ENCODE data around the gene NHERF1. TPM values are rescaled to one million over a fixed set of nuclear protein-coding genes. Genes with fewer than 3 reads are reported as not detected.
A peak's percentile ranks its signal among the peaks of the same experiment; 100 is the strongest.

Gene NHERF1
- total and polyA plus RNA-seq, 4 donors: 18.3 to 58.2 (median 28.1) TPM

GRCh38 chr17:74763565-74764387 is 15.3 kb downstream of the NHERF1 start:
- WGBS, 2 donors: 73 to 79% methylated on average over 16 of the region's 16 CpGs
- ATAC-seq (ENCODE audit: insufficient read depth, low FRiP score) (no peak), DNase-seq (peak; percentile 94 to 95 (median 94))
- TF ChIP-seq CTCF (IDR thresholded peaks at IDR 0.05; ENCODE audit: control extremely low read depth, extremely low read depth): no peak
- Histone ChIP-seq H3K36me3 (ENCODE audit: control insufficient read depth in 4 of 4, insufficient read depth in 4 of 4, low read length in 4 of 4) (peaks cover 0 to 13% (median 5%) of the 10 kb centered on the region in 4 donors), H3K27ac (ENCODE audit: low read depth in 1 of 2, low read length in 1 of 2) (no peak overlapping the region), H3K9ac (ENCODE audit: insufficient read depth in 1 of 2, low read length in 2 of 2) (no peak overlapping the region), H3K4me3 (no peak overlapping the region), H3K4me1 (ENCODE audit: control insufficient read depth in 5 of 5, insufficient read depth in 5 of 5, low read length in 5 of 5) (peaks cover 2 to 72% (median 28%) of the 10 kb centered on the region in 5 donors), H3K27me3 (ENCODE audit: control insufficient read depth in 3 of 3, insufficient read depth in 3 of 3, low read length in 2 of 3) (no peaks in the 10 kb centered on the region), H3K9me3 (ENCODE audit: control insufficient read depth in 4 of 4, insufficient read depth in 3 of 4, low read length in 3 of 4) (no peaks in the 10 kb centered on the region)

- Histone ChIP-seq H3K4me1 (ENCODE audit: control insufficient read depth in 5 of 5, insufficient read depth in 5 of 5, low read length in 5 of 5) (peaks cover 2 to 62% (median 25%) of the 10 kb centered on the region in 5 donors), H3K4me3 (no peak overlapping the region), H3K36me3 (ENCODE audit: control insufficient read depth in 4 of 4, insufficient read depth in 4 of 4, low read length in 4 of 4) (peaks cover 0 to 18% (median 7%) of the 10 kb centered on the region in 4 donors), H3K9me3 (ENCODE audit: control insufficient read depth in 4 of 4, insufficient read depth in 3 of 4, low read length in 3 of 4) (no peaks in the 10 kb centered on the region), H3K9ac (ENCODE audit: insufficient read depth in 1 of 2, low read length in 2 of 2) (no peak overlapping the region), H3K27me3 (ENCODE audit: control insufficient read depth in 3 of 3, insufficient read depth in 3 of 3, low read length in 2 of 3) (no peaks in the 10 kb centered on the region), H3K27ac (ENCODE audit: low read depth in 1 of 2, low read length in 1 of 2) (no peak overlapping the region)
- DNase-seq (no peak), ATAC-seq (ENCODE audit: insufficient read depth, low FRiP score) (no peak)
- no peak for TF ChIP-seq CTCF (IDR thresholded peaks at IDR 0.05; ENCODE audit: control extremely low read depth, extremely low read depth)
- 83 to 88% methylated on average over 4 of the region's 4 CpGs for WGBS, 2 donors
Measured at GRCh38 chr17:74764751-74765286, 16.4 kb downstream of the NHERF1 start.

DNA sequence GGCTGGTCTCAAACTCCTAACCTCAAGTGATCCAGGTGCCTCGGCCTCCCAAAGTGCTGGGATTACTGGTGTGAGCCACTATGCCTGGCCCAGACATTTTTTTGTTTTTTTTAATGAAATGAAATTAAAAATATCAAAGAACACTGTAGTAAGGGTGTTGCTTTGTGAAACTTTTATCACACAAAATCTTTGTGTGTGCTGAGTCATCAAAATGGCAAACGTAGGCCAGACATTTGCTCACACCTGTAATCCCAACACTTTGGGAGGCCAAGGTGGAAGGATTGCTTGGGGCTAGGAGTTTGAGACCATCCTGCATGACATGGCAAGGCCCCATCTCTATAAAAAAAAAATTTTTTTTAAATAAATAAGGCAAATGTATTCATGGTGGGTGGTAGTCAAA is 18.0 kb downstream of the NHERF1 start:
- peaks cover 0 to 29% (median 9%) of the 10 kb centered on the region in 4 donors for H3K36me3 ChIP-seq (ENCODE audit: control insufficient read depth in 4 of 4, insufficient read depth in 4 of 4, low read length in 4 of 4)
- no peak overlapping the region for H3K27ac ChIP-seq (ENCODE audit: low read depth in 1 of 2, low read length in 1 of 2)
- no peak overlapping the region for H3K4me3 ChIP-seq
- no peaks in the 10 kb centered on the region for H3K9me3 ChIP-seq (ENCODE audit: control insufficient read depth in 4 of 4, insufficient read depth in 3 of 4, low read length in 3 of 4)
- ATAC-seq (ENCODE audit: insufficient read depth, low FRiP score) (no peak), DNase-seq (no peak)
- WGBS, 2 donors: 88 to 90% methylated on average over 2 of the region's 2 CpGs
- no peak for TF ChIP-seq CTCF (IDR thresholded peaks at IDR 0.05; ENCODE audit: control extremely low read depth, extremely low read depth)
- H3K9ac ChIP-seq (ENCODE audit: insufficient read depth in 1 of 2, low read length in 2 of 2): no peak overlapping the region
- peaks cover 0 to 46% (median 14%) of the 10 kb centered on the region in 5 donors for H3K4me1 ChIP-seq (ENCODE audit: control insufficient read depth in 5 of 5, insufficient read depth in 5 of 5, low read length in 5 of 5)
- no peaks in the 10 kb centered on the region for H3K27me3 ChIP-seq (ENCODE audit: control insufficient read depth in 3 of 3, insufficient read depth in 3 of 3, low read length in 2 of 3)

All from lung (tissue), 12 donors.